Measurements from ENCODE around the gene CAB39.

Gene CAB39

DNA sequence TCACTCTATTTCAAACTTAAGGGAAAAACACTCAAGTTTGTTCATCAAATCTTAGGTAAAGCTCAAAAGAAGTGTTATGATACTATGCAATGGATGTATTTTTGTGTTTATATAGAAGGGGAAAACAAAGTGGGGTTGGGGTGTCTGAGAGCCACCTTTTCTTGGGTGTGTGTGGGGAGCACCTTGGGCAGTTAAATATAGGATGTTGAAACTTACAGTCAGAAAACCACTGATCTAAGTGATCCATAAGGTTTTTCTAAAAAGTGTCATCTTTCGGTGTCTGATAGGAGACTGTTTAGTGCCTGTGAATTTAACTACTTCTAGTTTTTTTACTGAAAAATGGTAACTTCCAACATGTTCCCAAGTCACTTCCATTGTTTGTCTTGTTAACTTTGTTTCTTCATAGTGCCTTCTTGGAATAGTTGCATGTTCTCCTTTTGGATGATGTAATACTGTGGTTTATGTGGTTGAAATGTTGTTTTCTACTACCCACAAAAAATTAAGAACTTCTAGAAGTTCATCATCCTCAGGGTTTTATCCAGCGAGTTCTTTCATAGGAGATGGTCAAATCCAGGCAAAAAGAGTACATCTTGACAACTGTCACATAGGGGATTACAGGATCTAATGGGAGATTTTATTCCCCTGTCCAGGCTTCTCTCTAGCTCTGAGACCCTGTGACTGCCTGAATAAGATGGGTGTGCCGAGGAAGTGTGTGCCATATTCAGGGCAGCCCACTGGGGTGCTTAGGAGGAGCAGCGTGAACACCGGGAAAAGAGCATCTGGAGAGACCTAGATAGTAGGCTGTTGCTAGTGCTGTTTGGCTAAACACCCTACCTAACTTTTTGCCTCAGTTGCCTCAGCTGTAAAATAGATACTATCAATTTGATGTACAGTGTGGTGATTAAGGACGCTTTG lies 46.2 kb downstream of the CAB39 start:
- DNase-seq, result no peak

DNA sequence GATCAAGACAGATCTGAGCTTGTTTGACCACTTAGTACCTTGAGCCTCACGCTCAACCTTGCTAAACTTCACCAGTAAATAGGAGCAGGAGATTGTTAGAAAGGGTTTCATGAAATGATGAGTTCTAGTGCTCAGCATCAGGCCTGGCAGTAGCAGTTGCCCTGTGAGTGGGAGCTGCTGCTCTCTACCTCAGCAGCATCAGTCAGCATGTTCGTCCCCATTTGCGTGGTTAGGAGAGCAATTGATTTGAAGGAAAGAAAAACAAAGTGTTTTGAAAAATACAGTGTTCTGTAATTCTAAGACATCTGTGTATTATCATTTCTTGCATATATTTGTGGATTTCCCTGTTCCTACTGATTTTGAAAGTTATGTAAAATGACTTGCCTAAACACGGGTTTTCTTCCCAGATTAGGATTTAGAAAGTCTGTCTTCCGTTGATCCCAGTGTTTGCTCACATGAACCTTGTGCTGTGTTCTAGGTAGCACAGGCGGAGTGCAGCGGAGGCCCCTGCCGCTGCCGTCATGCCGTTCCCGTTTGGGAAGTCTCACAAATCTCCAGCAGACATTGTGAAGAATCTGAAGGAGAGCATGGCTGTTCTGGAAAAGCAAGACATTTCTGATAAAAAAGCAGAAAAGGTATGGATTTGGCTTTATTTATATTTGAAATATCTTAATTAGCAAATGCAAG lies 47.0 kb downstream of the CAB39 start:
- DNase-seq, result no peak

DNA sequence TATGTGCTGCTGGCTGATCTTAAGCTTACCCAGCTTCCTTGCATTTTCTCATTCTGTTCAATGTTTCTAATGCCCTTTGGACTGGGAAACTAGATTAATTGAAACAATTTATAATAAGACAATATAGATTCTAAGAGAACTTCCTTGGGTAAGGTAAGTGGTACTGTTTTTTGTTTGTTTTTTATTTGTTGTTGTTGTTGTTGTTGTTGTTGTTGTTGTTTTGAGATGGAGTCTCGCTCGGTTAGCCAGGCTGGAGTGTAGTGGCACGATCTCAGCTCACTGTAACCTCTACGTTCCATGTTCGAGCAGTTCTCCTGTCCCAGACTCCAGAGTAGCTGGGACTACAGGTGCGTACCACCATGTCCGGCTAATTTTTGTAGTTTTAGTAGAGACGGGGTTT lies 49.1 kb downstream of the CAB39 start:
- DNase-seq, result no peak

DNA sequence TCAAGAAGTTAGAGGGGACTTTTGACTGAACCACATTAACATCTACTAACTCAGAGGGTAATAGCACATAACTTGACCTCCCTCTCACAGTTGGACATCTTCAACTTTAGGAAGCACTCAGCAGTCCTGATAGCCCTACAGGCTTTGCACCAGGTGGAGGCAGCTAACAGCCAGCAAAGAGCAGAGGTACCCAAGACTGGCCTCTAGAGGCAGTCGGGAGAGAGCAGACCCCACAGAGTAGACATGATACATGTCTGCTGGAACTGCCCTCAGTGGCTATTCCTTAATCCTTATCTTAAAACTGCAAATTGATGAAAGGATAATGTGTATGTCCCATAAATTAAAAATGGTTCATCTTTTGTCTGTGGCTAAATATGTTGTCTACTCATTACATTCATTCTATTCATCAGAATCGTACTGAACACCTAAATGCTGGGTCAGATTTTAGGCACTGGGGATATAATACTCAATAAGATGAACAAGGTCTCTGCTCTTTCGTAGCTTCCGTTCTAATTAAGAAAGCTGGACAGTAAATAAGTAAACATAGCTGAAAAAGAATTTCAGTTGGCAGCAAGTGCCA lies 49.8 kb downstream of the CAB39 start:
- no peak for DNase-seq

DNA sequence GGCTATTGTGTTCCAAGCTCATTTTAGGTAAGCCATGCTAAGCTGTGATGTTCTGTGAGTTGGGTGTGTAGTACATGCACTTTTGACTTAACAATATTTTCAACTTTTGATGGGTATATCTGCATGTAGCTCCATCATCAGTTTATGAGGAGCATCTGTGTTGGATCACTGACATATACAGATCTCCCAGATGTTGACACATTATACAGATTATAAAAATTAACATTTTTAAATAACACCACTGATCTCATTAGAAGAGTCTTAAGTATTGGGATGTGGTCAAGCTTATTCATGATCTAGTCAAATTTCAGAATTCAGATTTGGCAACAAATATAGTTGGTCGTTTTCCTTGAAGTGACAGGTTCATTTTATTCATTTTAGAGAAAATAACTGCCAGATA lies 51.7 kb downstream of the CAB39 start:
- DNase-seq, result no peak

DNA sequence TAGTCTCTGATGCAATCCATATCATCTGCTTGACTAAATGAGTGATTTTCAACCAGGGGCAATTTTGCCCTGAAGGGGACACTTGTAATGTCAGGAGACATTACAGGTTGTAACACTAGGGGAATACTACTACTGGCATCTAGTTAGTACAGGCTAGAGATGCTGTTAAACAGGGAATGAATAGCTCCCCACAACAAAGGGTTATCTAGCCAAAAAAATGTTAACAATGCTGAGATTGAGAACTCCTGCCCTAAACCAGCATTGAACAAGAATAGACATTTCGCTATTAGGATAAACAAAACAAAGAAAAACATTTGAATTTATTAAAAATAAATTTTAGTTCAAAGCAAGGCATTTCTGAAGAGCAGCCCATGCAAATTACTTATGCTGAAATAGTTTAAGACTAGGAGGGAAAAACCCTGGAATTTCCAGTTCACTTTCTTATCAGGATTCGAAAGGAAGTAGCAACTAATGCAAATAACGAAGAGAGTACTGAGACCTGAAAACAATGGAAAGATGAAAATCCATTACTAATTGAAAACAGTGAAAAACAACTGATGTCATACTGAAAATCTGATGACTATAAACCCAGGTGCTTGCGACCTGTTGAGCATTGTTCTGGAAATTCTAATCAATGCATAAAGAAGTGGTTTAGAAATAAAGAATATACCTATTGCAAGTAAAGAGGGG lies 53.1 kb downstream of the CAB39 start:
- no peak for DNase-seq

DNA sequence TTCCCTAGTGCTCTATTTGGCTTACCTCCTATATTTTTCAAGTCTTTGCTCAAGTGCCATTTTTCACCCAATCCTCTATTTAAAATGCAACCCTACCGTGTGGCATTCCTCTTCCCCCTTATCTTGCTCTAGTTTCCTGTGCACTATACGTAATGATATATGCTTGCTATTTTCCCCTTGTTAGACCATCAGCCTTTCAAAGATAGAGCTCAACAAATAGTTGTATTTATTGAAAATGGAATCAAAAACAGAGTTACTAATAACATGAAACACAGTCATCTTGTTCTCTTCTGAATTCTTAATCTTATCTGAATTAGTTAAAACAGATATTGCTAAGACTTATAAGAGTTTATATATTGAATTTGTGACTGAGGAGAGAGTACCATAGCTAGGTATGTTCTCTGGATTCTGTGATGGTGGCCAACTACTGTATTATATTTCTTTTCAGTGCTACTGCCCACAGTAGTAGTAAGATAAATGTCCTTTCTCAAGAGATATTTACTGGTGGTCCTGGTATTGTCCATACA lies 55.3 kb downstream of the CAB39 start:
- no peak for DNase-seq

DNA sequence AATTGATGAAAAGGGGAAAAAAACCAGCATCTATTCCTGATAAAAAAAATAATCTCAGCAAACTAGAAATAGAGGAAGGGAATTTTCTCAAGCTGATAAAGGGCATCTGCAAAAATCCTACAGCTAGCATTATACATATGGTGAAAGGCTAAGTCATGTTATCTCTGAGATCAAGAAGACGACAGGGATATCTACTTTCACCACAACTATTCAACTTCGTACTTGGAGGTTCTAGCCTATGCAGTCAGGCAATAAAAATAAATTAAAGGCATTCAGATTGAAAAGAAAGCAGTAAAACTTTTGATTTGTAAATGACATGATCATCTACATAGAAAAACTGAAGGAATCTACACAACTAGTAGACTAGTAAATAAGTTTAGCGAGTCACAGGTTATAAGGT lies 58.2 kb downstream of the CAB39 start:
- no peak for DNase-seq

DNA sequence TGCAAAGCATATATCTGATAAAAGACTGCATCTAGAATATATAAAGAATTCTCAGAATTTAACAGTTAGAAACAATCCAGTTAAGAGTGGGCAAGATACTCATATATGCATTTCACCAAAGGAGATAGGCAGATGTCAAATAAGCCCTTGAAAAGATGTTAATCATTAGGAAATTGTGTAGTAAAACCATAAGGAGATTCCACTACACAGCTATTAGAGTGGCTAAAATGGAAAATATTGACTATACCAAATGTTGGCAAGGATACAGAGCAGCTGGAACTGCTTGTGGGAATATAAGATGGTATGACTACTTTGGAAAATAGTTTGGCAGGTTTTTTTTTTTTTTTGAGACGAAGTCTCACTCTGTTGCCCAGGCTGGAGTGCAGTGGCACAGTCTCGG lies 59.5 kb downstream of the CAB39 start:
- DNase-seq, result no peak

DNA sequence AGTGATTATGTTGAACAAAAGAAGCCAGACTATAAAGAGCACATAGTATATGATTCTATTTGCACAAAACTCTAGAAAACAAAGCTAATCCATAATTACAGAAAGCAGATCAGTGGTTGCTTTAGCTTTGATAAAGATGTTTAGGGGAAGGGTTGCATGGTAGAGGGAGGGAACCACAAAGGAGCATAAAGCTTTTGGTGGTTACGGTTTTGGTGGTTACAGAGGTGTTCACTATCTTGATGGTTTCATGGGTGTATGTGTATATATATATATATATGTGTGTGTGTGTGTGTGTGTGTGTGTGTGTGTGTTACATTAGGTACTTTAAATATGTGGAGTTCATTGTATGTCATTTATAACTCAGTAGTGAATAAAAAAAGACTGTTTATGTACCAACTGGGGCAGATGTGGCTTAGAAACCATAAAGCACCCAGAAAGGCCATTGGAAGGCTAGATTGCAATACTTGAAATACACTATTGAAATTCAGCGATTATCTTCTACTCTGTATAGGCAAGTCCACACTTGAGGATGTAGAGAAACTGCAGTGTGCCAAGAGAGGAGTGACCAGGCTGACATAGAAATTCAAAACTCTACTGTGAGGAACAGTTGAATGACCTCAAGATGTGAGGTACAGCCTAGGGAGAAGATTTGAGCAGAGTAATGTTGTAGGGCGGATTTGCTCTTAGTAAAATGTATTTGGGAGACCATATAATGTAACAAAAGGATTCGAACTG lies 60.6 kb downstream of the CAB39 start:
- peak; percentile 44 for DNase-seq

DNA sequence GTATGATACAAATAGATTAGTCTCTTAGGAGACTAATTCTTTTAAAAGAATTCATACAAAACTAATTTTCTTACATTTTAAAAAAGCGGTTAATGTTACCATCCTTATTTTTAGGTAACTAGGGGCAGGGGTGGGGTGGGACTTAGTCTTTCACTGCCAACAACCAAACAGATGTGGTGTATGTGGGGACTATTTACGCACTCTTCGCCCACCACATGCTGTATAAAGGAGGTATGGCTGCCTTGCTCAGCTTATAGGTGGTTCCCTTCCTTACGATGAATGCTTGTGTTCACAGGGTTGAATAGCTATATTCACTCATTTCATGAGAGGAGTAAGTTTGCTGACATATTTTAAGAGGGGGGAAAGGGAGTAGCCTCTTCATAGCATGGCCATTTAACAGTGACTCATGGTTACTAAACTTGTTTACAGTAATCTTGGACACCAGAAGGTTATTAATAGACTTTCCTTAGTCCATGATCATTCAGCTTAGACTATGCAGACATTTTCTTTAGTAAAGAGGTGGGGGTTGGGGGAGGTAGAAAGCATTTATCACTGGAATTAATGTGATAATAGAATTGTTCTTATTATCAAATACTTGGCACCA lies 61.8 kb downstream of the CAB39 start:
- no peak for DNase-seq

DNA sequence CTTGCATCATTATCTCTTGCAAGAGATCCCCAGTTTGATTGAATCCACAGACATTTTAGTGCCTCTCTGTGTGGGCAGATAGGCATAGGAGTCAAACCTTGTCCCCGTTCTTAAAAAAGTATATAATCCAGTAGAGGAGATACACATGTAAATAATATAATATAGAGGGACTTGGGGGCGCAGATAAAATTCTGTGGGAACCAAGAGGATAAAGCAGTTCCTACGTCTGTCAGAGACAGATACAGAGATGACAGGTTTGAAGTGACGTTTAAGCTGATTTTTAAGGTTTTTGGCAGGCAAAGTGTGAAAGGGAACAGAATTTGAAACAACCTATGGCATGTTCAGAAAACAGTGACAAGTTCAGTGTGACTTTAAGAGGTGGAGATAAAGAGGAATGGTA lies 63.1 kb downstream of the CAB39 start:
- no peak for DNase-seq

DNA sequence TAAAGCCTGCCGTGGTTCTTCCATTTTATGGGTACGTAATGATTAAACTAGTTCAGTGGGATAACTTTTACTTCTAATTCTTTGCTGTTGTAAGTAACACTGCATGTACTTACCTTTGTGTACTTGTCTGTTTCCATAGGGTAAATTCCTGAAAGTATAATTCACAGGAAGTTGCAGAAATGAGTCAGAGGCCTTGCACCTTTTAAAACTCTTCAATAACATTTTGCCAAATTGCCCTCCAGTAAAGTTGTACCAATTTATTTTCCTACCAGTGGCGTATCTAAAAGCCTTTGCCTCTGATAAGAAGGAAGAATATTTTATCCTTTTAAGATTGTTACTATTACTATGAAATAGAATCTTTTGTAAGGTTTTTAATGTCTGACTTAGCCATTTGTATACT lies 65.1 kb downstream of the CAB39 start:
- no peak for DNase-seq

DNA sequence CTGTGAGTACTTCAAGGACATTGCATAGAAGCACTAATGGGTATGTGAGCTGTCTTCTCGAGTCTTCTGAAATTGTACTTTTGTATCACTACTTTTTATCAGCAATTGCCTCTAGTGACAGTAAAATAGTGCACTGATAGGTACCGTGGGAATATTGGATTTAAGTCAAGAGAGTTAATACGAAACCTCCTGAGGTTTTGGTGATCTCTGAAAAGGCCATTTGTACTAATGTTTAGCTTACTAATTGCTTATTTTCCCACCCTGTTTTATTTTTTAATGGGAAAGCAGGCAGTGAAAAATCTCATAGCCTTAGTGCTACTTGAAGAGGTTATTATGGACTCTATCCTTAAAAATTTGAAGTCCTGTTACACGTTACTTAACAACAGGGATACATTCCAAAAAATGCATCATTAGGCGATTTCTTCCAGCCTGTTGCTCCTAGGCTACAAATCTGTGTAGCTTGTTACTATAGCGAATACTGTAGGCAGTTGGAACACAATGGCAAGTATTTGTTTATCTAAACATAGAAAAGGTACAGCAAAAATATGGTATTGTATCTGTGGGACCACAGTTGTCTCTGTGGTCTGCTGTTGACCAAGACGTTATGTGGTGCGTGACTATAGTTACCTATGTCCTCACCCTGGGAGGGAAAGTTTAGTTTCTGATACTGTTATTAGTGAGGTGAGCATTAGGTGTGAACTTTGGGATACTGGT lies 65.9 kb downstream of the CAB39 start:
- no peak for DNase-seq

DNA sequence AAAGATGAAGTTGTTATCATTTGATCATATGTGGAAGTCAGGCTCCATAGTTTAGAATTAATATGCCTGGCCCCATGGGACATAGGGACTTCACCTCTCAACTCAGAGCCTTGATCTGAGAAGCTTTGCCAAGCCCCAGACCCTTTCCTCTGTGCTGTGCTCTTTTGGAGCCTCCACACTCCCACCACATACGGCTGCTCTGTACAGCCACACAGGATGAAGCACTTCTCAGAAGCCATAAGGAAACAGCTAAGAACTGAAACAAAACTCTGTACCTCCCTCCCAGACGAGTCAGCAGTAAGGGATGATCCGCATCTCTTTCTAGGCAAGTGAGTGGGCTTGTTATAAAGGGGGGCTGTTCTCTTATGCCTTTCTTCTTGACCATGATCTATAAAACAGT lies 66.5 kb downstream of the CAB39 start:
- no peak for DNase-seq

DNA sequence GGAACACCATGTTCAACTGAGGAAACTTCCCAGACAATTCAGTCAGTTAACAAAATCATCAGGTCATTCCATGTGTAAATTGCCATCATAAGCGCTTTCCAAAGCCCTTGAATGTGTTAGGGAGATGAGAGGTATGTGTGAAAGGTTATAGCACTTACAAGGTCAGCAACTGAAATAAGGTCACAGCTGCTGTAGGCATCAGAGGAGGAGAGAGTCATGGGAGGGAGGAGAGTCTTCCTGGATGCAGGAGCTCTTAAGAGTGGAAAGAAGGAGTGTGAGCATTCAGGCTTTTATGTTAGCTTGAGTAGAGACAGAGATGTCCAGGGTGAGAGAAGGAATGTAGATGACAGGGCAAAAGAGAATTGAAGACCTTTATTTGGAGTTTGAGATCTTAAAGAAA lies 67.0 kb downstream of the CAB39 start:
- DNase-seq, result no peak

DNA sequence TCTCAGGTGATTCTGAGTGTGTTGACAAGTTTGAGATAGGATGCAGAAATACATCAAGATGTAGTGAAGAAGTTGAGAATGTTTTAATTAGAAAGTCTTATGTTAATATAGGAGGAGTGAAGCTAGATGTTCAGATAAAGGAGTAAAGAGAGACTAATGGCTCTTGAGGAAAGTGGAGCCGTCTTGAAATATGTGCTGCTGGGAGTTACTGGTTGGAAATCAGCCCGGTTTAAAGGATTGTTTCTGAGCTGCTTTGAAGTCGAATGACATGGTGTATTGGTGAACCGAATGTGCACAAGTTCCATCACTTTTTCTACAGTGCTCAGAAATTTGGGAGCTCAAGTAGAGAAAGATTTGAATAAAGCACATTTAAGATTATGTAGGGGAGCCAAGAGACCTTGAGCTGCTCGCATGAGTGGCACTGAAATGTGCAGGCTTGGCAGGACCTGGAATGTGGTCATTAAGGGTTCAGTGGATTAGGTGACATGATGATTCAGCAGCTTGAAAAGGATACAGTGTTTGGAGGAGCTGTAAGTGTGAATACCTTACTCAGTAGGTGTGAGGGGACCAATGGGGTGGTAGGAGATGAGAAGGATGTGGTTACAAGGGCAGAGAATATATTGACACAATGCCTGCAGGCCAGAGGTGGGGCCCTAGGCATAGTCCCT lies 68.6 kb downstream of the CAB39 start:
- peak; percentile 70 for DNase-seq

DNA sequence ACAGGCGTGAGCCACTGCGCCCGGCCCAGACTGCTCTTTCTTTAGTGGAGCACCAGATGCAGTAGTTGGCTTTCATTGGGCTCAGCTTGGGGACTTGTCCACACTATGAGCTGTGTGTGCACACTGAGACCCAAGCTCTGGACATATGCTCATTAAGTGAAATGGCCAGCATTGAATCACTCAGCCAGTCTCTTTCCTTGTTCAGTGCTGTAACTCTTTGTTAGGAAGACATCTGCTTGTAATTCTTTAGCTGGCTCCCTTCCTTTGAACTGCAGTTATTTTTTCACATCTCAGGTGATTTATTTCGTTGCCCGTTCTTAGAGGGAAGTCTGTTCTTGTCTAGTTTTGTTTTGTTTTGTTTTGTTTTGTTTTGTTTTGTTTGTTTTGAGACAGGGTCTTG lies 70.5 kb downstream of the CAB39 start:
- DNase-seq, result no peak

DNA sequence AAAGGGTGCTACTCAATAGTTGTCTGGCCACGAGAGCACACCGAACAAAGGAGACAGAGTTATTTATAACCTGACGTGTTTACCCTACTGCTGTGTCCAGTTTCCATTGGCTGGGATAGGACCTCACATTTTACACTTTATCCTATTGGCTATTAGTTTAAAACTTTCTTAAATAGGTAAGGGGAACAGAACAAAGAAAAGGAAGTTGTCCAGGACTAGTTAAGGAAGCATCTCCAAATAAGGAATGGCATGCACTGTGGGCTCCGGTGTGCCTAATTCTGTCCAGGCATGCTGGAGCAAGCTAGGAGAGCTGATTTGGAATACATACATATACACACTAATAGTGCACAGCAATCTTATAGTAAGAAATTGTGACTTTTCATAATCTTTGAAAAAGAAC lies 72.2 kb downstream of the CAB39 start:
- no peak for DNase-seq

DNA sequence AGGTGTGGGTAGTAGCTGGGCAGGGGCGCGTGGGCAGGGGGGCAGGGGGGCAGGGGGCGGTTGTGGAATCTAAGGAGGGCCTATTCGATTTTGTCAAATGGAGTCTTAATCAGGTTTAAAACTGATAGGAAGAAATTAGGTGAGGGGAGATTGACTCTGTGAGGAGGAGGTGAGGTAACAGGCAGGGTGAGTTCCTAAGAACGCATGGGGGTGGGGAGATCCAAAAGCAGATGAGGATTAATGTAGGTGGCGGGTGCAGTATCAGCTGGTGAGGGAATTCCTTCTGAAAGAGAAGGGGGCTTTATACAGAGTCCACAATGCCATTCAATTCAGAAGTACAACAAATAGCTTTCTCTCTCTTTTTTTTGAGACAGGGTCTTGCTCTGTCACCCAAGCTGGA lies 72.7 kb downstream of the CAB39 start:
- DNase-seq, result no peak

DNA sequence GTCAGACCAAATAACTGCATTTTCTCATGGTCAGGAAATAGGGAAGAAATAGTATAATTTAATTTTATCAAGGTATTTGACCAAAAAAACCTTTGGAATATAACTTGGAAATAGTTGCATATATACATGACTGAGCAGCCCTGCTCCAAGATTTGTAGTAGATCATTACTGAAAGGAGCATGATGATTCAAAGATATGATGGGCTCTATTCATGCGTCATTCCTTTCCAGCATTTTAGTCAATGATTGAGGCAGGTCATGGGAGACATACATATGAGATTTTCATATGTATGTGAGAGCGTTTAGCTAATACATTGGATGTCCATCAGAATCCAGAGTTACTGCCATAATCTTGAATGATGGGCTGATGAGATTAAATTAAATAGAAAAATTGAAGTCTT lies 74.5 kb downstream of the CAB39 start:
- no peak for DNase-seq

Measured in central memory CD4-positive, alpha-beta T cell (primary cell).